Mucosa of rectum (tissue), 2 donors: ENCODE results near the gene TBX10.

Source experiments
- H3K27ac ChIP-seq, 2 donors: one replicate each; pipeline ENCODE4 v1.7.0; 2013; ENCODE audit warnings: inconsistent platforms in 2 of 2, low read depth in 2 of 2, low read length in 2 of 2
- H3K27me3 ChIP-seq, 2 donors: one replicate each; pipeline ENCODE4 v1.7.0; 2013; ENCODE audit warnings: low read length in 2 of 2; ENCODE audit not compliant: control insufficient read depth in 2 of 2, insufficient read depth in 2 of 2
- H3K36me3 ChIP-seq, 2 donors: one replicate each; pipeline ENCODE4 v1.7.0; 2013; ENCODE audit warnings: low read length in 2 of 2; ENCODE audit not compliant: control insufficient read depth in 2 of 2, insufficient read depth in 2 of 2
- H3K4me1 ChIP-seq, 2 donors: one replicate each; pipeline ENCODE4 v1.7.0; 2013; ENCODE audit warnings: low read length in 2 of 2, mild to moderate bottlenecking in 1 of 2; ENCODE audit not compliant: control insufficient read depth in 2 of 2, insufficient read depth in 2 of 2
- H3K4me3 ChIP-seq, 2 donors: one replicate each; pipeline ENCODE4 v1.7.0; 2013; ENCODE audit warnings: low read length in 2 of 2
- H3K9ac ChIP-seq, 2 donors: one replicate each; pipeline ENCODE4 v1.7.0; 2013; ENCODE audit warnings: low read length in 2 of 2, low read depth in 1 of 2, mild to moderate bottlenecking in 1 of 2
- H3K9me3 ChIP-seq, 2 donors: one replicate each; pipeline ENCODE4 v1.7.0; 2013; ENCODE audit warnings: low read length in 2 of 2; ENCODE audit not compliant: control insufficient read depth in 2 of 2
- donor health status: healthy.
- donor health status: Normal muscosa, but diverticular disease.

The TBX10 gene

GRCh38 chr11:67645521-67646461 is 6.2 kb upstream of the TBX10 start:
- H3K27me3 ChIP-seq: peaks cover 0 to 2% of the 10 kb centered on the region in 2 donors
- no peak overlapping the region for H3K4me3 ChIP-seq
- H3K9ac ChIP-seq: peak overlapping the region in 1 of 2 donors; percentile 60
- no peaks in the 10 kb centered on the region for H3K9me3 ChIP-seq
- peaks cover 26 to 30% of the 10 kb centered on the region in 2 donors for H3K4me1 ChIP-seq
- no peaks in the 10 kb centered on the region for H3K36me3 ChIP-seq
- peak overlapping the region; percentile 43 to 79 for H3K27ac ChIP-seq

GRCh38 chr11:67644472-67645418 is 5.2 kb upstream of the TBX10 start:
- peaks cover 19 to 29% of the 10 kb centered on the region in 2 donors for H3K4me1 ChIP-seq
- no peaks in the 10 kb centered on the region for H3K36me3 ChIP-seq
- H3K9me3 ChIP-seq: no peaks in the 10 kb centered on the region
- H3K27me3 ChIP-seq: peaks cover 0 to 2% of the 10 kb centered on the region in 2 donors
- no peak overlapping the region for H3K4me3 ChIP-seq
- no peak overlapping the region for H3K9ac ChIP-seq
- no peak overlapping the region for H3K27ac ChIP-seq

- no peak overlapping the region for H3K4me3 ChIP-seq
- H3K9ac ChIP-seq: no peak overlapping the region
Measured at GRCh38 chr11:67644042-67644441, 4.5 kb upstream of the TBX10 start.

DNA sequence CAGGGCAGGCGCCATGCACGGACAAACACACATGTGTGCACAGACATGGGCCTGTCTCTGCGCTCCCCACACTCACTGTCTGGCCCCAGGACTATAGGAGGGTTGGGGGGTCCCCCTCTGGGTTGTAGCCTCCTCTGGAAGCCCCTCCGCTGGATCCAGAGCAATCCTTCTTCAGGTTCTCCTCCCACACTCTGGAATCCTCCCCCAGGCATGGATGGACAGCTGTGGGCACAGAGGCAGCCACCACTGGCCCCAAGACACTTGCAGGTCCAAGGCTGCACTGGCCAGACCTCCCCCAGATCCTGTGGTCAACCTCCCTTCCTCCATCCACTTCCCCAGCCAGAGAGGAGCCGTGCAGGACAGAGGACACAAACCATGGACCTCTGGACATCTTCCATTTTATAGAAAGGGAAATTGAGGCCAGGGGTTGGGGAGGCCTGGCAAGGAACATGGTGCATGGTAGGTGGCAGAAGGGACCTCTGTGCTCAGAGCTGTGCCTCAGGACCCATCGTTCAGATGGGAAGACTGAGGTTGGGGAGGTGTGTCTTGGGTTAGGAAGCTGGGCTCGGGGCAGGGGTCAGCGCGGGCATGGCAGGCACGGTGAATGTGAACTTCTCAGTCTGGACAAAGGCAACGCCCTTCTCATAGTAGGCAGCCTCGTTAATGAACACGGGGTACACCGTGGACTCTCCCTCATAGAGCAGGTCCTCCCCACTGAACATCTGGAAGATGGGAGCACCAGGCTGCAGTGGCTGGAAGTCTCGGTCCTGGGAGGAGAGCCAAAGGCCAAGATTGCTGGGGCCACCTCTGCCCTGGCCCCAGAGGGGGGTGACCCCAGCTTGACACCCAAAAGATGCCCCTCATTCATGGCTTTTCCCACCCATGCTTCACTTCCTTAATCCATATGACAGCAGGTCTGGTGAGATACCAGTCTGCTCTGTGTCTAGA is 2.9 kb upstream of the TBX10 start:
- peaks cover 19 to 22% of the 10 kb centered on the region in 2 donors for H3K4me1 ChIP-seq
- no peaks in the 10 kb centered on the region for H3K36me3 ChIP-seq
- H3K4me3 ChIP-seq: no peak overlapping the region
- no peak overlapping the region for H3K9ac ChIP-seq
- H3K9me3 ChIP-seq: no peaks in the 10 kb centered on the region
- no peaks in the 10 kb centered on the region for H3K27me3 ChIP-seq
- no peak overlapping the region for H3K27ac ChIP-seq

More at GRCh38 chr11:67644042-67644441, 4.5 kb upstream of the TBX10 start:
- no peaks in the 10 kb centered on the region for H3K27me3 ChIP-seq
- peaks cover 18 to 29% of the 10 kb centered on the region in 2 donors for H3K4me1 ChIP-seq
- H3K27ac ChIP-seq: no peak overlapping the region
- H3K36me3 ChIP-seq: no peaks in the 10 kb centered on the region
- no peaks in the 10 kb centered on the region for H3K9me3 ChIP-seq

DNA sequence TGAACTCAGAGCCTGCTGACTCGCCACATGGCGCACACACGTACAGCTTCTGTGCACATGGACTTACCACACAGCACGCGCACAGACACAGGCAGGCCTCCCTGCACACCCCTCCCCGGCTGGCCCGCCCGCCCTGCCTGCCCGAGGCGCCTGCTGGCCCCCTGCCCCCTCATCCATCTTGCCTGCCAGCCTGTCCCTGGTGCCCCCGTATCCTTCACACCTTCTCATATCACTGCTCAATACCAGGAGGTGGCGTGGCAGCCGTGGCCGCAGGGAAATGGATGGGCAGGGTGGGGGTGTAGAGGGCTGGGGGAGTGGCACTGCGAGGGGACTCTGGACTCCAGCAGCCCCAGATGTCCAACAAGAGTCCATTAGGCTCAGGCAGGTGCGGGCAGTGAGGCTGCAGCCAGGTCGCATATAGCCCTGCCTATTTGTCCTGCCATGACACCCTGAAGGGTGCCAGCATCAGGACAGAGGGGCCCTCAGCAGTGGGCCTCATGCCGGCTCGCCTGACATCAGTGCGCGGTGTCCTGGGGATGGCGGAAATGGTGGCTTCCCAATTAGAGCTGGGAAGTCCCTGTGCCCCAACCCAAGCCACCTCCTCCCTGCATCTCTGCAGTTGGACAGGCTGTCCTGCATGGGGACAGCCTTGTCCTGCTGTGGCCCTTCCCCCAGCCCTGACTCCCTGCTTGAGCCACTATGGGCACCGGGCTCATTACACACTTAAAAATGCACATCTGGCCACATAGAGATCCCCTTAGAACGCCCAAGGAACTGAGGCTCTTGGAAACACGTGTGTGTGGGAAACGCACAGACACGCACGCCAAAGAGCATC is 2.0 kb upstream of the TBX10 start:
- no peaks in the 10 kb centered on the region for H3K9me3 ChIP-seq
- no peaks in the 10 kb centered on the region for H3K36me3 ChIP-seq
- no peak overlapping the region for H3K9ac ChIP-seq
- no peaks in the 10 kb centered on the region for H3K27me3 ChIP-seq
- H3K4me1 ChIP-seq: peaks cover 10 to 14% of the 10 kb centered on the region in 2 donors
- H3K27ac ChIP-seq: no peak overlapping the region
- no peak overlapping the region for H3K4me3 ChIP-seq

GRCh38 chr11:67640758-67641337 is 1.3 kb upstream of the TBX10 start:
- no peaks in the 10 kb centered on the region for H3K9me3 ChIP-seq
- H3K27me3 ChIP-seq: no peaks in the 10 kb centered on the region
- no peak overlapping the region for H3K27ac ChIP-seq
- H3K4me1 ChIP-seq: peaks cover 3 to 7% of the 10 kb centered on the region in 2 donors
- H3K36me3 ChIP-seq: no peaks in the 10 kb centered on the region
- no peak overlapping the region for H3K9ac ChIP-seq
- no peak overlapping the region for H3K4me3 ChIP-seq

DNA sequence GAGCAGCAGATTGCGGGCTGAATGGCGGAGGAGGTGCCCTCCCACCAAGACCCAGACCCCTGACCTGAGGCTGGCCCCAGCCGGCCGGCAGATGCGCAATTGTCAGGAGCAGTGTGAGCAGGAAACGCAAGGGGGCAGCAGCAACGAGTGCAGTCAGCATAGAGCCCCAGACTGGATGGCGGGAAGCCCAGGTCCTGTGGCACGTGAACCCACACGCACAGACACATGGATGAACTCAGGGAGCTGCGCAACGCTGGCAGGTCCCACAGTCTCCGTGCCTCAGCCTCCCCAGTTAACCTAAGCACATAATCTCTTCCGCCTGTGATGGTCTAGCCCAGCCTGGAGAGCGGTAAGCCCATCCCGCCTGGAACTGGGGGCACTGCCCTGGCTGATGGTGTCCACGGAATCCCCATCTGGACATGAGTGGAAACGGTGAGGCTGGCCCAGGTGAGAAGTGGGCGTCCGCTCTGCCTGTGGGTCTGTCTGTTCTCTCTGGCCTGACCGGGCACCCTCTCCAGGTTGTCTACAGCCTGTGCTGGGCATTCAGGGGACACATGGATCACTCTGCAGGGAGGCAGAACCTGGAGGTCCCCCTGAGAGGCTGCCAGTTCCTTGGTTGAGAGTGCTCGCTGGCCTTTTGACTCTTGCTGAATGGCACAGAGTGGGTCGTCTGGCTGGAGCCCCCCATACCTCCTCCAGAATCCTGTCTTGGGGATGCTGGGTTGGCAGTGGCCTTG is 626 bp upstream of the TBX10 start:
- H3K27me3 ChIP-seq: no peaks in the 10 kb centered on the region
- H3K36me3 ChIP-seq: no peaks in the 10 kb centered on the region

DNA sequence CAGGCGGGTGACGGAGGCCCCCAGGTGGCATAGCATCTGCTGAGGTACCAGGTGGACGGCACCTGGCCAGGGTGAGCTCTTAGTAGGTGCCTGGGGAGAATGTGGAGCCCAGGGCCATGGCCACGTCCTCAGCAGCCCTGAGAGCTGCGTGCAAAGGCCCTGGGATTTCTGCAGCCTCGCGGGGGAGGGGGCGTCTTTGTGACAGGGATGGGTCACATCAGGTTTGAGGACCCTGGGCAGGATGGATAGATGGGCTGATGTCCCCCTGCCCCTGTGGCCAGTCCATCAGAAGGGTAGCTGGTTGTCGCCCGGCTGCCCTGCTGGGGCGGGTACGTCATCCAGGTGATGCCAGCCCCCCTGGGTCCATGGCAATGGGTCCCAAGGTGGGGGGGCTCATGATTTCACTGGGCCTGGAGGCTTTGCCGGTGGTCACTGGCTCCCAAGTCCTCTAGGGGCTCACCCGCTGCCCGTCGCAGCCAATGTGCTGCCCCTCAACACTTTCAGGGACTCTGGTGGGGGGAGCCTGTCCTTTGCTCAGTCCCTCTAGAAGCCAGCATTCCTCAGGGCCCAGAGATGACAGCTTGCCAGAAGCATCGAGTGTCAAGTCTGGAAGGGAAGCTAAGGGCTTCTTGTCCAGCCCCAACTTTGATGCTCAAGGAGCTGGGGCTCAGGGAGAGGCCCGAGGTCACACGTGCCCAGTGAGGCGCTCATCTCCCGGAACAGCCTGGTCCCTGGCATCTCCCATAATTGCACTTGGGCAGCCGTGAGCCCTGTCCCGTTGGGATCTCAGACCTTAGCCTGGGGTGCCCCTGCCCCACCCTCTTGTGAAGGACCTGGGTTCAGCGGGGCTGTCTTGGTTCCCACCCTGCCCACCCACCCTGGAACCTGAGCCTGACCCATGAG is 777 bp downstream of the TBX10 start:
- Histone ChIP-seq H3K36me3 (no peaks in the 10 kb centered on the region), H3K9me3 (no peaks in the 10 kb centered on the region), H3K27me3 (no peaks in the 10 kb centered on the region), H3K9ac (no peak overlapping the region), H3K4me1 (peaks cover 8 to 17% of the 10 kb centered on the region in 2 donors), H3K27ac (no peak overlapping the region), H3K4me3 (no peak overlapping the region)

More for the DNA sequence above, 626 bp upstream of the TBX10 start:
- H3K27ac ChIP-seq: no peak overlapping the region
- H3K9me3 ChIP-seq: no peaks in the 10 kb centered on the region
- H3K4me1 ChIP-seq: peaks cover 4 to 5% of the 10 kb centered on the region in 2 donors
- H3K9ac ChIP-seq: no peak overlapping the region
- no peak overlapping the region for H3K4me3 ChIP-seq
